HG02852 (cell line): ENCODE results near the gene PABPN1.

Experiments used
- ATAC-seq: cut with Tn5 transposase; IDR thresholded peaks from one replicate; pipeline ENCODE4 v1.9.1; 2021; ENCODE audit warnings: mild to moderate bottlenecking, moderate library complexity; ENCODE audit not compliant: unreplicated experiment

Gene PABPN1

DNA sequence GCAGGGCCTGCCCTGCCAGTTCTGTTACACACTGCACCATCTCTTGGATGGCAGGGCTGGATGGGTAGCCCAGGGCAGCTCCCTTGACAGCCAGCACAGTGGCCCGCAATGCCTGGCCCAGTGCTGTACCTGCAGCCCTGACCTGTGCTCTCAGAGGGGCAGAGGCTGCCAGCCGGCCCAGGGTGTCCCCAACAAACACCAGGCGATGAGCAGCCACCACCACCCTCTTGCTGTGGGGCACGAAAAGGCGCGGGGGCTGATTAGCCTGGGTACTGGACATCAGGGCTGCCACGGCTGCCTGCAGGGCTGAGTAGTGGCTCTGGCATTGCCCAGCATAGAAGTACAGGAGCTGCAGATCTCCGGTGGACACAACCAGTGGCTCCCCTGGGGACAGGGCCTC is 36.0 kb downstream of the PABPN1 start:
- no peak for ATAC-seq

DNA sequence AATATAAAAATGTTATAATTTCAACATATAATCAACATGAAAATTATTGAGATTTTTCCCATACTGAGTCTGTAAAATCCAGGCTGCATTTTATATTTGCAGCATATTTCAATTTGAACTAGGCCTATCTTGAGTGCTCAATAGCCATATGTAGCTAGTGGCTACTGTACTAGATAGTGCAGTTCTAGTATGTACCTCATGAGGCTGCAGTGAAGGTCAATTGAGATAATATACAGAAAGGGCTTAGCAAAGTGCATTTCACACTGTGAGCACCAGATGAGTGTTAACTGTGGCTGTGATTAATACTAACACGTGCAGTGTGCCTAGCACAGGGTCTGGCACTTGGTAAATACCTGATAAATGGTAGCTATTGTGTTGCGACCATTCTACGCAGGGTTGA is 36.8 kb downstream of the PABPN1 start:
- ATAC-seq: no peak

DNA sequence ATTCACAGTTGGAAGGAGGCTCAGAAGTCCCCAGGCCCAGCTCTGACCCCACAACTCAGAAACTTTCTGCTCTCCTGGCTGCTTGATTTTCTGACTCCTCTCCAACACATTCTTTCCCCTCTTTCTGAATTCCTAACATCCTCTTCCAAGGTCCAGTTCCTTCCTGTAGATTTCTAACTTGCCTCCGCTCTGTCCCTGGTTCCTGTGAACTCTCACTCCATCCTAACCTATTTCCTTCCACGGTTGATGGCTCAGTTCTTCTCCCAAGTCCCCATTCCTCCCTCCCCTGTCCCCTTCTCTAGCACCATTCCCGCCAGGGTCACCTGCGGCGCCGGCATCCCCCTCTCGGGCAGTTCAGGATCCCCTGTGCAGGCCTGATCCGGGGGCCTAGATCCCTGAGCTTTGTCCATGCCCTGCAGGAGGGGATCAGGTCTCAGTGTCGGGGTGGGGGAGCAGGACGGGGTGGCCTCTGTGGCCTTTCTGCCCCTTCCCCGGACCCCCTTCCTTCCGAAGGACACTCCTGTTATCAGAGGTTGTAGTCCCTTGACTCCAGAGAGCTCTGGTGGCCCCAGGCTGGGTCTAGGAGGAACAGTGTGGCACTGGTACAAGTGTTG is 37.4 kb downstream of the PABPN1 start:
- ATAC-seq: no peak

DNA sequence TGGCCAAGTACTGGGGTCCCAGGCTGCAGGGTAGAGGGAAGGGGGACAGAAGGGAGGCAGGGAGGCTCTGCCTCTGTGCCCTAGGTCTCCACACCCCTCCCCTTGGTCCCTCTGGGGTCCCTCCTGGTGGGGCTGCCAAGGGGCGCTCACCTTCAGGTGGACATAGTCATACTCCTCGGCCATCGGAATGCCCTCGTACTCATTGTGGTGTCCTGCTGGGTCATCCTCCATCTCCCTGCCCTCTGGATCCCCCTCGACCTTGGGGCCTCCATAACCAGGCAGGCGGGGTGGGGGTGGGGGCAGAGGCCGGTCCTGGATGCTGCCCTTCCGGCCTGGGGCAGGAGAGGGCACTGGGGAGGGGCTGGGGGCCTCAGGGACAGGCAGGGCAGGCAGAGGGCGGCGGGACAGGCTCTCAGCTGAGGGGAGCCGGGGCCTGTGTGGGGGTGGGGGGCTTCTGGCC is 37.9 kb downstream of the PABPN1 start:
- ATAC-seq: no peak

DNA sequence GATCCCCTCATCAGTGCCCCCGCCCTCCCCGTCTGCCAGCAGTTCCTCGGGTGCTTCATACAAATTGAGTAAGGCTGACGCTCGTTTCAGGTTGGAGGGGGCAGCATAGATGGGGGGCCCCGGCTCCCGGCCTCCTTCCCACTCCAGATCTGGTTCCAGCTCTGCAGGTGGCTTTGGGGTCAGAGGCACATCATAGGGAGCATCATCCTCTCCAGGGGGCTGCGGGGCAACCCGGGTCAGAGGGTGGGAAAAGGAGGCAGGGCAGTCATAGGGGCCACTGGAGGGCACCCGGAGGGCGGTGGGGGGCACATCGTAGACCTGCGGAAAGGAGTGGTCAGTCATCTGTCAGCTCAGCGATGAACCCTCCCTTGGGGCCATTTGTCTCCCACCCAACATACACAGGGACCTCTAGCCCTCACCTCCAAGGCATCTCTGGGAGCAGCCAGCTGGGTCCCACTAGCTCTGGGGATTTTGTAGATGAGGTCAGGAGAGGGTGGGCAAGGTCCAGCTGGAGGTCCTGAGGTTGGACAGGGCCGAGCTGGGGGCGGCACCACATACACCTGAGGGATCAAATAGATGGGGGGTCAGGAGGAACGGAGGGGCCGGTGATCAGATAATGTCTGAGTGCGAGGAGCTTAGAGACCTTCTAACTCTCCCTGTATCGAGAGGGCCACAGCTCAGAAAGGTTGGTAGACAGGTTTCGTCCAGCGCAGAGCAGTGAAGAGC is 38.6 kb downstream of the PABPN1 start:
- ATAC-seq: no peak

DNA sequence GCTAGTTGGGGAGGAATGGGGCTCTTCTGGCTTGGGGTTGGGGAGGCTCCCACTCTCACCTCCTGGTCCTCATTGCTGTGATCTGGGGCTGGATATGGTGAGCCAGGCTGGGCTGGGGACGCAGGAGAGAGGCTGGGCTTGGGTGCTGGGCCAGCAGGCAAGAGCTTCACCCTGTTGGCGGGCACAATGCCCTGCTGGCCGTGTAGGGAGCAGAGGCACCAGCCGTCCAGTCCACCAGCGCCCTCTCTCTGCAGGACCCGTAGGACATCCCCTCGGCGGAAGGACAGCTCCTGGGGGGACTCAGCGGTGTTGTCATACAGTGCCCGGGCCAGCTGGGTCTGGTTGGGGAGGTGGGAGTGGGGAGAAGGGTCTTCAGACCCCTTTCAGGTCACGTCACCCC is 39.2 kb downstream of the PABPN1 start:
- ATAC-seq: no peak

DNA sequence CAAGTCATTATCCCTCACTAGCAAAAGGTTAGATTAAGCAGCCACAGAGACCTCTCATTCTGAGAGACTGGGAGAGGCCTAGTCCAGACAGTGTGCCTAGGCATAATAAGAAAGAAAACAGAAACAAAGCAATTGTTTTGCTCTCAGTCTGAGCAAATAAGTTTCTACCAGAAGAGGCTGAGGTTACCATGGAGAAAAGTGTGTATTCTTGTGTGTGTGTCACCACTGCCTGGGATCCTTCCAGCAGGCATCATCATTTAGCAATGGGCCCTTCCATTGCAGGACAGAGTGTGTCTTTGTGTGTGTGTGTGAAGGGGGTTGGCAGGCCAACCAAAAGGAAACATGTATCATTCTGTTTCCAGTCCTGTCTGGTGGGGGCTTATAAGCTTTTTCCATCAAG is 40.1 kb downstream of the PABPN1 start:
- ATAC-seq: peak; percentile 69

DNA sequence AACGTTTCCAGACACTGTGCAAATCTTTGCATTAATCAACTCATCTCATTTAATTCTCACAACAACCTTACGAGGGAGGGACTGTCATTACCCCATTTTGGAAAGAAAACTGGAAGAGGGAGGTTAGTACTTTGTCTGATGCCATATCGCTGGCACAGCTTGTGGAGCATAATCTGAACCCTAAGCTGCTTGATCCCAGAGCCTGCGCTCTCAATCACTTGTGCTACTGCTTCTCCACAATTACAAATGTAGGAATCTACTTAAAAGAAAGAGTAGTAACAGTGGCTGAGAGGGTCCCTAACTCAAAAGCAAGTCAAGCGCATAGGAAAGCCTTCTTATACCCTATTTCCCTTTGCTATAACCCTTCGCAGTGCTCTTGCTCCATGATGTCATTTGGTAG is 40.5 kb downstream of the PABPN1 start:
- no peak for ATAC-seq

DNA sequence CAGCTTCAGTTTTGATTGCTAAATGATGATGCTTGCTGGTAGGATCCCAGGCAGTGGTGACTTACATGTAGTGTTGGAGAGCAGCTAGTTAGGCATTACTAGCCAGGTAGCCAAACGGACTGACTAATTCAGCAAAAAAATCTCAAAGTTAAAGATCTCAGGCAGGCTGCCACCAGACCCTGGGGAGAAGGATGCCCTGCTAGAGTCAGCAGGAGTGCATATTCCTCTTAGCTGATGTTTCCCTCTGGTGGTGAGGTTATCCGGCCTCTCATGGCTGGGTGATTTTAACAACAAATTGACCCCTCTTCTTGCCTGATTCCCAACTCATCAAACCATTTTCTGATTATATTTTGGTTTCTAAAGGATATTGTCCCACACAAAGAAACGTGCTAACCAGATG is 40.9 kb downstream of the PABPN1 start:
- ATAC-seq: no peak

DNA sequence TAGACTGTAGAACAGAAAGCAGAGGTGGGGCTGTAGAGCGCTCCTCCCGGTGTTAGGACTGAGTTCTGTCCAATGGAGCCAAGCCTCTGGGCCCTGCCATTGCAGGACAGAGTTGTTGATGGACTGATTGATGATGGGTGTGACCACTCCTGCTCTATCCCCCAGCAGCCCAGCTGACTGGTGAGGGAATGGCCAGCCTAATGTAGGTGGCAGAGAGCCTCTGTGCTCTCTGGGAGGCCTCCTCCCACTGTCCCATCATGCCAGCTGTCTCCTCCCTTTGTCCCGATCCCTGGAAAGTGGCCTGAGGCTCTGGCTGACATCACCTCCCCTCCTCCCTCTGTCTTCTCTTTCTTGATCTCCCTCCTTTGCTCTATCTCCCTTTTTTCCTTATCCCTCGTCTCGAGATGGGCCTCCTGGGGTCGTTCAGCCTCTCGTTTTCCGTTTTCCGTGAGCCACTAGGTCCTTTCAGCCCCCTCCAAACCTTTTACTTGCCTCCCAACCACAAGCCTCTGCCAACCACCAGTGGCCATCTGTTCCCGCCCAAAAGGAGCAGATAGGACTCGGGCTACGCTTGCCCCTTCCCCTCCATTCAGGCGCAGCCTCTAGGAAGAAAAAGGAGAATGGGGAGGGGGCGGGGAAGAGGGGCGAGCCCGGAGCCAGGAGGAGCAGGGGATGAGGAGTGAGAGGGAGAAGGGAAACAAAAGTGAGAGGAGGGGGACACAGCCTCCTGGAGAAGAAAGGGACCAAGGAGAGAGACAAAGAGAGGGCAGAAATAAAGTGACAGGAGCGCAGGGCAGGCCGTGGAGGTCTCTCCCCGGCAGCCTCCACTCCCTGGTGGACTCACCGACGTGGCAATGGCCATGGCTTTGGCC is 43.1 kb downstream of the PABPN1 start:
- no peak for ATAC-seq

DNA sequence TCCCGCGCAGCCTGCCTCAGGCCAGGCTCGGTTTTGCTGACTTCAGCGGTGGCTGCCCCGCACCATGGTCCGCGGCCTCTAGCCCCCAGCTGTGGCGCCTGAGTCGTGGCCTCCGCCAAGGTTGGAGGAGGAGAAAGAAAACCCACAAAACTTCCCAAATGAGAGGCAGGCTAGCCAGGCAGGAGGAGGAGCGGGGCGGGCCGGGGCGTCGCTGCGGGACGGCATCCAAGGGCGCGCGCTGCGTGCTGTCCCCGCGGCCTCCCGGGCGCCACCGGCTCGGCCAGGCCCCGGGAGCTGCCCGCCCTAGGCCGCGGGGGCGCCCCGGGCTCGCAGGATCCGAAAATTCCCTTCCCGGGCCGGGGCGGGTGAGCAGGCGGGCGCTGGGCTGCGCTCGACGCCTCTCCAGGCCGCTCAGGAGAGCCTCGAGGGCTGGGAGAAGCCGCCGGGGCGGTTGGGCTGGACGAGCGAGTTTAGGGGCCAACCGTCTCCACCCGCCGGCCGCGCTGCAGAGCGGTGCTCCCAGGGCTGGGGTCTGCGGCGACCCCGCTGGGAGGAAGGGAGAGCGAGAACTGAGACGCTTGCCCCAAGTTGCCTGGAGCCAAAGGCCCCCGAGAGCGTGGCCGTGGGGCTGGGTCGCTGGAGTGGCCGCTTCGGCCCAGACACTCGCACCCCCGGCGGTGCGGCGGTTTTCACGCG is 43.9 kb downstream of the PABPN1 start, which contains the start of gene EFS:
Gene EFS (minus strand): TSS at position 137 of the 696 bp plus-strand sequence. CDS start 147 bp downstream, outside the sequence.
- ATAC-seq: no peak

DNA sequence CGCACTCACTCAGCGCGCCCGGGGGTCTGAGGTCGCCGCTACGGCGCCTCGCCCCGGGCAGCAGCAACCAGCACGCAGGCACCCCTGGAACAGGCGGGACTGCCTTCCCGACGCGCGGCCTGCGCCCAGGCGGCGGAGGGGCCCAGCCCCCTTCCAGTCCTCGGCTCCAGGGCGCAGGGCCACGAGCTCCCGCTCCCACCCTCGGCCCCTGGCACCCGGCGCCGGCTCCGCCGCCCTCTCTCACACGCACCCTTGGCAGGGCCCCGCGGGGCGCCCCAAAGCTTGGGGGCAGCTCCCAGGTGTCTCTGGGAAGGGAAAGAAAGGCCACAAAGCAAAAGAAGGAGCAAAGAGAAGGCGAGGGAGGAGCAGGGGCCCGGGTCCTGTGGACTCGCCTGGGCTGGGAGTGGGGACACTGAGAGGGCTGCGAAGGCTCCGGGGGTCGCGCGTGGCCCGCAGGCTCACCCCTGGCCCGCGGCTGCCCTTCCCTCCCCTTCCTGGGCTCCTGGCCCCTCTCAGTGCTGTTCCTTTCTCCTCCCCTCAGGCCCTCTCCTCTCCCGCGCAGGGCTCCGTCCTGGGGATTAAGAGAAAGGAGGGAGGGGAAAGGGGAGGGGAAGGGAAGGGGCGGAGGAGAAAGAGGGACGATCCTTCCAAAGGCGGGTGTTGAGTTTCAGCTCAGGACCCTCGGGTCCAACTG is 44.6 kb downstream of the PABPN1 start:
- no peak for ATAC-seq

DNA sequence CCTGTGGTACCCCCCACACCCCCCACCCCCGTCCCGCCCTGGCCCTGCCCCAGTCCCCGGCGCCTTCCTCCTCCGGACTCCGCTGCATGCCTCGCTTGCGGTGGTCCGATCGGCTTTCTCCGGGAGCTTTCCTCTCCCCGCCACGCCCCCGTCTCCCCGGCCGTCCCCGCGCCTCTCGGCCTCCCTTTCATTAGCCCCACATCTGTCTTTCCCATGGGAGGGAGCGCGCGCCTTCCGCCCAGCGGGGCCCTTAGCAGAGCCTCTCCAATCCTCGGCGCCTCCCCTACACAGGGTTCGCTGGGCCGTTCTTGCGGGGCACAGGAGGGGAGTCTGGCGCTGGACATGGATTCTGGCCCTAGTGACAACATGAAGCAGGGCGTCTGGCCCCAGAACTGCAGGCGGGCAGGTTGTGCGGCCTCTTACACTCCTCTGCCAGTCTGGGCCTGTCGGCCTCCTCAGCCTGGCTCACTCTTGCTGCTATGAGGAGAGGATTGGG is 45.2 kb downstream of the PABPN1 start:
- ATAC-seq: no peak

DNA sequence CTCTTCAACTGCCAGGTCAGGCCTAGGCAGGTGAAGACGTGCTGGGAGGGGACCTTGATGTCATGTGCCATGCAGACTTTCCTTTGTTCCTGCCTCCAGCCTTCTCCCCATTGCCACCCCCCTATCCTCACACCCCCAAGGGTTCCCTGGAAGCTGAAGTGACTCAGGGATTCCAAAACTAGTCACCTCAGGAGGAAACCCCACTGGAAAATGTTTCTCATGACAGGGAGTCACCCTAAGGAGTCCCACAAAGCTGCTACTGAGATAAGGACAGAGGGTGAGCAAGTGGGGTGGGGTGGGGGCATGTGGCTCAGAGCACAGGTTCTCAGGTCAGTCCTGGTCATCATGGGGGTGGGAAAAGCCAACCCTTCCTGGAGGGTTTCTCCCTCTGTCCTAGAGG is 49.0 kb downstream of the PABPN1 start:
- ATAC-seq: no peak

DNA sequence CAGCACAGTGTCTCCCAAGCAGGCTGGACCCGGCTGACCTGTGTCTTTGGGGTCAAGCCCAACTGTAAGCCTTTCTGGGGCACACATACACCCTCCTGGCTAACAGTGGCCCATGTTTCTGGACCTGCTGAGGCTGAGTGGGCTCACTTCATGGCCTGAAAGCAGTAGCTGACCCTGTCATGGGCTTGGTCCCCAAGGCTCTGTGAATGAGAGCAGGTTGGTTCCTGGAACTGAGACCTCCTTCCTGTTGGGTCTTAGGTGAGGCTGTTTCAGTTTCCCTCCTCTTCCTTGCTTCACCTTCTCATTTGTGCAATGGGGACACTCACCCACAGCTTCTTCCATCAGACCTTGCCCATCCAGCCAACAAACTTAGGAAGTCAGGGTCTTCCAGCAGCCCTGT is 50.6 kb downstream of the PABPN1 start:
- no peak for ATAC-seq

DNA sequence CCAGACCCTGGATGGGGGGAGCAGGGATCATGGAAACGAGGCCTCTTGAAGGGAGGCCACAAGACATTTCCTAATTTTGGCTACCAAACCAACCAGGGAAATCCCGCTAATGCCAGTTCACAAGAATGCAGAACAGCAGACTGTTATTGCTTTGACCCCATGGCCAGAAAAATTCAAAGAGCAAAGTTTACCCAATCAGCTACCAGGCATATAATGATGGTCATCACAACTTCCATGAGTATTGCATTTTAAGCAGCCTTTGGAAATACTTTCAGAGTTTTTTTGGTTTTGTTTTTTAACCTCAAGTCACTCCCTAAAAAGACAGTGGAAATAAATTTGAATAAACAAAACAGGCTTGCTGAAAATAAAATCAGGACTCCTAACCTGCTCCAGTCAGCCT is 51.3 kb downstream of the PABPN1 start, which contains the start of gene IL25:
Gene IL25 (plus strand): TSS at position 301 of the 400 bp plus-strand sequence.
- ATAC-seq: no peak

DNA sequence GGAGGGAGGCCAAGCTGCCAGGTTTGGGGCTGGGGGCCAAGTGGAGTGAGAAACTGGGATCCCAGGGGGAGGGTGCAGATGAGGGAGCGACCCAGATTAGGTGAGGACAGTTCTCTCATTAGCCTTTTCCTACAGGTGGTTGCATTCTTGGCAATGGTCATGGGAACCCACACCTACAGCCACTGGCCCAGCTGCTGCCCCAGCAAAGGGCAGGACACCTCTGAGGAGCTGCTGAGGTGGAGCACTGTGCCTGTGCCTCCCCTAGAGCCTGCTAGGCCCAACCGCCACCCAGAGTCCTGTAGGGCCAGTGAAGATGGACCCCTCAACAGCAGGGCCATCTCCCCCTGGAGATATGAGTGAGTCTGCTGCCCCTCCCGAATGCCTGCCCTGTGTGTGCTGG is 51.8 kb downstream of the PABPN1 start:
- no peak for ATAC-seq
